Smooth muscle cell (in vitro differentiated cells): Measurements from ENCODE around the gene CAMTA1. TPM values are rescaled to one million over a fixed set of nuclear protein-coding genes. Genes with fewer than 3 reads are reported as not detected.

Experiments
- DNase-seq: peaks from one replicate; lab custom pipeline; 2025; ENCODE audit not compliant: unreplicated experiment; lab: John Stamatoyannopoulos, UW
- H2AFZ ChIP-seq: fragments of 200-600 bp; sonication (generic); 2 replicates; pipeline ENCODE4 v1.6.0; 2016; ENCODE audit warnings: antibody characterized with exemption, low read depth, mild to moderate bottlenecking
- H3F3A ChIP-seq: fragments of 200-600 bp; sonication (generic); 2 replicates; pipeline ENCODE4 v1.6.0; 2017; ENCODE audit warnings: antibody characterized with exemption, low read depth
- H3K27ac ChIP-seq: fragments of 200-600 bp; sonication (generic); 2 replicates; pipeline ENCODE4 v1.5.1; 2016; ENCODE audit warnings: low read depth, mild to moderate bottlenecking
- H3K27me3 ChIP-seq: fragments of 200-600 bp; sonication (generic); 2 replicates; pipeline ENCODE4 v1.6.1; 2016; ENCODE audit warnings: low read depth, mild to moderate bottlenecking
- H3K36me3 ChIP-seq: fragments of 200-600 bp; sonication (generic); 2 replicates; pipeline ENCODE4 v1.5.1; 2016; ENCODE audit warnings: low read depth
- H3K4me1 ChIP-seq: fragments of 200-600 bp; sonication (generic); 2 replicates; pipeline ENCODE4 v1.5.1; 2016; ENCODE audit warnings: low read depth
- H3K4me2 ChIP-seq: fragments of 200-600 bp; sonication (generic); 2 replicates; pipeline ENCODE4 v1.6.0; 2016; ENCODE audit warnings: mild to moderate bottlenecking
- H3K4me3 ChIP-seq: fragments of 200-600 bp; sonication (generic); 2 replicates; pipeline ENCODE4 v1.5.1; 2016; ENCODE audit warnings: mild to moderate bottlenecking
- H3K79me2 ChIP-seq: fragments of 200-600 bp; sonication (generic); 2 replicates; pipeline ENCODE4 v1.6.0; 2016; ENCODE audit warnings: low read depth, mild to moderate bottlenecking
- H3K9ac ChIP-seq: fragments of 200-600 bp; sonication (generic); 2 replicates; pipeline ENCODE4 v1.6.0; 2016; ENCODE audit warnings: low read depth
- H3K9me3 ChIP-seq: fragments of 200-600 bp; sonication (generic); replicated peaks from 2 replicates; pipeline ENCODE4 v1.5.1; 2016; ENCODE audit warnings: low read depth
- H4K20me1 ChIP-seq: fragments of 200-600 bp; sonication (generic); 2 replicates; pipeline ENCODE4 v1.6.0; 2016; ENCODE audit warnings: low read depth
- WGBS: methylation state at CpG from one replicate; pipeline ENCODE4 v1.1.7; 2016; ENCODE audit warnings: low lambda C conversion rate; 5-methylcytosine and 5-hydroxymethylcytosine counted together
- polyA plus RNA-seq: library from polyadenylated mRNA; unstranded; fragments of >200 nt; fragmentation: Nextera tagmentation; extraction: Ambion mirVana; gene quantifications from 2 replicates; pipeline ENCODE4 v1.2.1, GENCODE V29; 2016
- total RNA-seq: library from RNA; depleted of rRNA; stranded (reverse); fragments of >200 nt; gene quantifications from 2 replicates; pipeline ENCODE4 v1.2.3, GENCODE V29; 2014
- TF ChIP-seq, protein P1 (sequence below): fragments of 200-600 bp; sonication (generic); IDR thresholded peaks from 2 replicates; pipeline ENCODE4 v1.5.1; 2017; ENCODE audit warnings: borderline replicate concordance, mild to moderate bottlenecking, antibody characterized with exemption; ENCODE audit not compliant: insufficient read depth, poor library complexity, severe bottlenecking

CAMTA1 gene
- total and polyA plus RNA-seq, 2 experiments from 2014 or later = 139 to 145 TPM

DNA sequence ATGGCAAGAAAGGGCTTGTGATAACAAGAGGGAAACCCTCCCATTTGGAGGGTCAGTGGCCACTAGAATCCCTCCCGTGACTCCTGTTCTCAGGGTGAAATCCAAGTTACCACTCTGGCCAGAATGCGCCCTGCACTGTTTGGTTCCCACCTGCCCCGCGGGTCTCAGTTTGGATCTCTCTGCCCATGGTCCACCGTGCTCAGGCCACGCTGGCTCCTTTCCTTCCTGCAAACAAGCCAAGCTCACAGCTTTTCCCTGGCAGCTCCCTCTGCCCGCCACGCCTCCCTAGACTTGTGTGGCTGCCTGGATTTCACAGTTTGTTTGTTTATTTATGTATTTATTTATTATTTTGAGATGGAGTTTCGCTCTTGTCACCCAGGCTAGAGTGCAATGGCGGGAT is 806.3 kb downstream of the CAMTA1 start:
- H3F3A ChIP-seq = no peaks in the 10 kb centered on the region
- H4K20me1 ChIP-seq = no peaks in the 10 kb centered on the region
- DNase-seq = no peak
- H3K4me2 ChIP-seq = no peak overlapping the region
- 95% methylated on average over 10 of the region's 10 CpGs for whole genome bisulfite sequencing
- no peaks in the 10 kb centered on the region for H3K27me3 ChIP-seq
- H3K9ac ChIP-seq = no peak overlapping the region
- H3K27ac ChIP-seq = no peak overlapping the region
- H3K4me3 ChIP-seq = no peak overlapping the region
- H2AFZ ChIP-seq = no peak overlapping the region
- H3K9me3 ChIP-seq = no peaks in the 10 kb centered on the region
- H3K79me2 ChIP-seq = no peaks in the 10 kb centered on the region
- H3K36me3 ChIP-seq = no peaks in the 10 kb centered on the region
- TF ChIP-seq, protein P1, sequence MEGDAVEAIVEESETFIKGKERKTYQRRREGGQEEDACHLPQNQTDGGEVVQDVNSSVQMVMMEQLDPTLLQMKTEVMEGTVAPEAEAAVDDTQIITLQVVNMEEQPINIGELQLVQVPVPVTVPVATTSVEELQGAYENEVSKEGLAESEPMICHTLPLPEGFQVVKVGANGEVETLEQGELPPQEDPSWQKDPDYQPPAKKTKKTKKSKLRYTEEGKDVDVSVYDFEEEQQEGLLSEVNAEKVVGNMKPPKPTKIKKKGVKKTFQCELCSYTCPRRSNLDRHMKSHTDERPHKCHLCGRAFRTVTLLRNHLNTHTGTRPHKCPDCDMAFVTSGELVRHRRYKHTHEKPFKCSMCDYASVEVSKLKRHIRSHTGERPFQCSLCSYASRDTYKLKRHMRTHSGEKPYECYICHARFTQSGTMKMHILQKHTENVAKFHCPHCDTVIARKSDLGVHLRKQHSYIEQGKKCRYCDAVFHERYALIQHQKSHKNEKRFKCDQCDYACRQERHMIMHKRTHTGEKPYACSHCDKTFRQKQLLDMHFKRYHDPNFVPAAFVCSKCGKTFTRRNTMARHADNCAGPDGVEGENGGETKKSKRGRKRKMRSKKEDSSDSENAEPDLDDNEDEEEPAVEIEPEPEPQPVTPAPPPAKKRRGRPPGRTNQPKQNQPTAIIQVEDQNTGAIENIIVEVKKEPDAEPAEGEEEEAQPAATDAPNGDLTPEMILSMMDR = no peak
- no peaks in the 10 kb centered on the region for H3K4me1 ChIP-seq

DNA sequence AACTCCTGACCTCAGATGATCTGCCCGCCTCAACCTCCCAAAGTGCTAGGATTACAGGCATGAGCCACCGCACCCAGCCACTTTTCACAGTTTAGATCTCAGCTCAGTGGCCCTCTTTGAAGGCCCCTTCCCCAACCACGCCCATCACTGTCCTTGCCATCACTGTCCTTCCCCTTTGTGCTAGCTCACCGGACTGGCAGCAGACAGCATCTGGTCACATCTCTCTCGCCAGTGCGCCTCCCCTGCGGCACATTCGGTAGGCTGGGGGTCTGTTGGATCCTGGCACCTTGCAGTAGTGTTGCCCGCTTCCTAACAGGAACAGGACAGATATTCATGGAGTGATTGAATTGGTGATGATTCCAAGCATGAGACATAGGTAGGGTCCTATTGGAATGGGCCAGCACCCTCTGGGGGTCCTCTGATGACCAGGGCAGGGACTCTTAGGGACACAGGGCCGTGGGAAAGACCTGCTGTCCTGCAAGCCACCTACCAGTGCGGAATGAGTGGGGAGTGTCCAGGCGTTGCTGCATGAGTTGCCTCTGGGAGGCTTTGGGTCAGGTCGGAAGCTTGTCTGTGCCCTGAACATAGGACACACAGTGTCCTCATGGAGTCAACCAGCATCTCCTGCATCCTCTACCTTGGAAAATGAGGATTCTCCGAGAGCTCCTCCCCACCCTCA is 807.0 kb downstream of the CAMTA1 start:
- Histone ChIP-seq H3K4me2 (no peak overlapping the region), H3K36me3 (no peaks in the 10 kb centered on the region), H3K27ac (no peak overlapping the region), H3K4me3 (no peak overlapping the region), H2AFZ (no peak overlapping the region), H3K79me2 (no peaks in the 10 kb centered on the region), H3K9ac (no peak overlapping the region), H3F3A (no peaks in the 10 kb centered on the region), H3K9me3 (no peaks in the 10 kb centered on the region), H3K27me3 (no peaks in the 10 kb centered on the region), H3K4me1 (no peaks in the 10 kb centered on the region), H4K20me1 (no peaks in the 10 kb centered on the region)
- WGBS = 95% methylated on average over 14 of the region's 14 CpGs
- TF ChIP-seq, protein P1 = no peak
- DNase-seq = no peak

DNA sequence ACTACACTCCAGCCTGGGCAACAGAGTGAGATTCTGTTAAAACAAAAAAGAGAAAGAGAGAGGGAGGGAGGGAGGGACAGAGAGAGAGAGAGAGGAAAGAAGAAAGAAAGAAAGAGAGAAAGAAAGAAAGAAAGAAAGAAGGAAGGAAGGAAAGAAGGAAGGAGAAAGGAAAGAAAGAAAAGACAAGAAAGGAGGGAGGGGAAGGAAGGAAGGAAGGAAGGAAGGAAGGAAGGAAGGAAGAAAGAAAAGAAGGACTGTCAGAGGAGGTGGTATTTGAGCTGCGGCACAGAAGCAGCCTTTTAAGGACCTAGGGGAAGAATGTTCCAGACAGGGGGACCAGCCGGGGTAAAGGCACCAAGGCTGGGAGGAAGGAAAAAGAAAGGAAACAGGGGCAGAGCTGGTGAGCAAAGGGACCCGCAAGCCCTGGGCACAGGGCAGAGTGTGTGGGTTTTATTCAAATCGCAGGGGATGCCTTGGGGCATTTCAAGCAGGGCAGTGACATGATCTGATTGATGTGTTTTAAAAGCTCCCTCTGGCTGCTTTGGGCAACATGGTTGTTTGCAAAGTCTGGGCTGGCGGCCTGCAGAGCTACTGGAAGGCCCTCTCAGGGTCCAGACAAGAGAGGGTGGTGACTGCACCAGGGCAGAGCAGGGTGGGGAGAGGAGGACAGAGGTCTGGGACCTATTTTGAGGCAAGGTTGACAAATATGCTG is 808.9 kb downstream of the CAMTA1 start:
- H3K4me2 ChIP-seq = no peak overlapping the region
- no peaks in the 10 kb centered on the region for H4K20me1 ChIP-seq
- no peak overlapping the region for H3K9ac ChIP-seq
- no peaks in the 10 kb centered on the region for H3K79me2 ChIP-seq
- H3K27ac ChIP-seq = no peak overlapping the region
- no peak overlapping the region for H3K4me3 ChIP-seq
- no peak overlapping the region for H2AFZ ChIP-seq
- TF ChIP-seq, protein P1 = no peak
- H3F3A ChIP-seq = no peaks in the 10 kb centered on the region
- 66% methylated on average over 5 of the region's 5 CpGs for WGBS
- no peaks in the 10 kb centered on the region for H3K36me3 ChIP-seq
- no peaks in the 10 kb centered on the region for H3K27me3 ChIP-seq
- no peaks in the 10 kb centered on the region for H3K9me3 ChIP-seq
- H3K4me1 ChIP-seq = no peaks in the 10 kb centered on the region
- no peak for DNase-seq
